ENCODE data around the gene CDC42BPA.

- no peak for TF ChIP-seq L3MBTL2 (conservative IDR thresholded peaks at IDR 0.05)
- TF ChIP-seq SP1 (IDR thresholded peaks at IDR 0.05): no peak
- no peak for TF ChIP-seq CTBP1 (IDR thresholded peaks at IDR 0.05; ENCODE audit: borderline replicate concordance)
- TF ChIP-seq FOXK2 (IDR thresholded peaks at IDR 0.05): no peak
- TF ChIP-seq, protein P1, sequence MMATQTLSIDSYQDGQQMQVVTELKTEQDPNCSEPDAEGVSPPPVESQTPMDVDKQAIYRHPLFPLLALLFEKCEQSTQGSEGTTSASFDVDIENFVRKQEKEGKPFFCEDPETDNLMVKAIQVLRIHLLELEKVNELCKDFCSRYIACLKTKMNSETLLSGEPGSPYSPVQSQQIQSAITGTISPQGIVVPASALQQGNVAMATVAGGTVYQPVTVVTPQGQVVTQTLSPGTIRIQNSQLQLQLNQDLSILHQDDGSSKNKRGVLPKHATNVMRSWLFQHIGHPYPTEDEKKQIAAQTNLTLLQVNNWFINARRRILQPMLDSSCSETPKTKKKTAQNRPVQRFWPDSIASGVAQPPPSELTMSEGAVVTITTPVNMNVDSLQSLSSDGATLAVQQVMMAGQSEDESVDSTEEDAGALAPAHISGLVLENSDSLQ (IDR thresholded peaks at IDR 0.05): no peak
- TF ChIP-seq NFRKB (IDR thresholded peaks at IDR 0.05): no peak
- TF ChIP-seq FOXA1 (IDR thresholded peaks at IDR 0.05): no peak
- TF ChIP-seq ELF4 (IDR thresholded peaks at IDR 0.05): no peak
- TF ChIP-seq FOXM1 (IDR thresholded peaks at IDR 0.05; ENCODE audit: borderline replicate concordance): no peak
- no peak for TF ChIP-seq ARNT (IDR thresholded peaks at IDR 0.05)
- no peak for TF ChIP-seq SUZ12 (IDR thresholded peaks at IDR 0.05)
- no peak for TF ChIP-seq BHLHE40 (IDR thresholded peaks at IDR 0.05; ENCODE audit: borderline replicate concordance)
- no peak for TF ChIP-seq HDGF (IDR thresholded peaks at IDR 0.05; ENCODE audit: borderline replicate concordance)
- TF ChIP-seq TARDBP (IDR thresholded peaks at IDR 0.05): no peak
Observed at GRCh38 chr1:227323171-227323966, 5.1 kb upstream of the CDC42BPA start.
